ENCODE results near the gene M1AP. TPM values are rescaled to one million over a fixed set of nuclear protein-coding genes. Genes with fewer than 3 reads are reported as not detected.

M1AP gene
- total and polyA plus RNA-seq, 2 of the 4 experiments (the other 2 are of a cell fraction) = 0.03 TPM; not detected in 1

DNA sequence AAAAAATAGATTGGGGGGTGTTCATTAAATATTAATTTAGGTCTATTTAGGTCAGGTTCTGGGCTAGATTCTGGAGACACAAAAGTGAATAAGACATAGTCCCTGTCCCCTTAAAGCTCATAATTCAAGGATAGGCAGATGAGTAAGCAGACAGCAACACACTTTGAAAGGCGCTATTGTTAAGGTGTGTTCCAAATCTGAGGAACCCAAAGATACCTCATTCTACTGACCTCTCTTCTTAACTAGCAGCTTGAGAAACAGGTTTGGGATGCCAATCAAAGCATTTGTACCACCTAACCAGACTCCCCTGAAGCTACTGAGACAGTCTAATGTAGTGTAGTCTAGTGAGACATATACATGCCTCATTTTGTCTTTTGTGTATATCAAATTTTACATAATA lies 40.8 kb upstream of the M1AP start:
- Histone ChIP-seq H3K27ac (ENCODE audit: insufficient read depth, low read length) (no peak overlapping the region), H3K4me2 (ENCODE audit: low read depth, low read length) (no peak overlapping the region), H4K5ac (ENCODE audit: low read depth, low read length) (no peak overlapping the region), H4K8ac (ENCODE audit: low read depth in 2 of 2, low read length in 2 of 2) (no peak overlapping the region), H3K79me1 (ENCODE audit: low read depth in 1 of 2, low read length in 2 of 2) (no peaks in the 10 kb centered on the region), H2AK9ac (replicated peaks; ENCODE audit: low read depth, low read length, poor library complexity) (no peak overlapping the region), H3K9me1 (ENCODE audit: insufficient read depth, low read length) (no peaks in the 10 kb centered on the region; the same call in 1 of the 2 replicates), H2BK5ac (ENCODE audit: low read depth, low read length, poor library complexity, severe bottlenecking) (no peak overlapping the region), H3K23ac (ENCODE audit: low read depth, low read length) (no peak overlapping the region), H4K91ac (ENCODE audit: insufficient read depth, low read depth, low read length) (no peak overlapping the region), H3K9me3 (ENCODE audit: control insufficient read depth, insufficient read depth, low read length) (no peaks in the 10 kb centered on the region), H3K36me3 (ENCODE audit: control insufficient read depth, insufficient read depth, low read length) (no peaks in the 10 kb centered on the region), H2AFZ (replicated peaks; ENCODE audit: low read length, poor library complexity) (no peak overlapping the region), H2BK20ac (ENCODE audit: low read depth, low read length) (no peak overlapping the region), H3K14ac (replicated peaks; ENCODE audit: low read depth, low read length) (no peak overlapping the region), H3K18ac (ENCODE audit: low read depth, low read length) (no peak overlapping the region), H3K4me3 (ENCODE audit: insufficient read depth, low read depth, low read length) (no peak overlapping the region), H3K9ac (ENCODE audit: low read depth, low read length) (no peak overlapping the region), H2BK120ac (ENCODE audit: low read depth, low read length) (no peak overlapping the region), H4K20me1 (ENCODE audit: insufficient read depth, low read length) (no peaks in the 10 kb centered on the region), H2AK5ac (ENCODE audit: low read depth, low read length) (no peak overlapping the region), H3K27me3 (ENCODE audit: control insufficient read depth, insufficient read depth, low read length) (peaks cover 4% of the 10 kb centered on the region; the same call in 1 of the 2 replicates), H3K56ac (ENCODE audit: extremely low read depth, insufficient read depth, low read length) (no peak overlapping the region), H3K4me1 (ENCODE audit: control insufficient read depth, insufficient read depth, low read length) (peaks cover 9% of the 10 kb centered on the region; the same call in 1 of the 2 replicates), H3K4ac (ENCODE audit: low read depth, low read length) (no peak overlapping the region), H2BK15ac (ENCODE audit: low read depth, low read length) (no peak overlapping the region)
- CTCF ChIA-PET = no interaction called here
- dilution Hi-C loops (cut with HindIII; ENCODE audit: low sequenced_read_pairs, unreplicated experiment) (no loop called here), intact Hi-C loops (cut with micrococcal nuclease) (no loop called here), in situ Hi-C loops (cut with MboI; ENCODE audit: low sequenced_read_pairs) (loop anchor here (25.0 kb wide), 2 partner anchors 723 to 923 kb away; no protein-coding TSS in a partner anchor)
- ATAC-seq (ENCODE audit: low read depth) (no peak), DNase-seq (no peak)
- no CpG with 5 or more reads among the region's 1 CpG for WGBS, 2 experiments (ENCODE audit: extremely low coverage in 2 of 2, insufficient read length in 1 of 2)
- BruUV-seq (replicated peaks) = no TSS peak
- POLR2A ChIA-PET (ENCODE audit: unreplicated experiment) = no interaction called here
- TF ChIP-seq, protein P1, sequence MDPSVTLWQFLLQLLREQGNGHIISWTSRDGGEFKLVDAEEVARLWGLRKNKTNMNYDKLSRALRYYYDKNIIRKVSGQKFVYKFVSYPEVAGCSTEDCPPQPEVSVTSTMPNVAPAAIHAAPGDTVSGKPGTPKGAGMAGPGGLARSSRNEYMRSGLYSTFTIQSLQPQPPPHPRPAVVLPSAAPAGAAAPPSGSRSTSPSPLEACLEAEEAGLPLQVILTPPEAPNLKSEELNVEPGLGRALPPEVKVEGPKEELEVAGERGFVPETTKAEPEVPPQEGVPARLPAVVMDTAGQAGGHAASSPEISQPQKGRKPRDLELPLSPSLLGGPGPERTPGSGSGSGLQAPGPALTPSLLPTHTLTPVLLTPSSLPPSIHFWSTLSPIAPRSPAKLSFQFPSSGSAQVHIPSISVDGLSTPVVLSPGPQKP (IDR thresholded peaks at IDR 0.05; ENCODE audit: borderline replicate concordance, low read depth, low read length) = no peak
- TF ChIP-seq MAZ (IDR thresholded peaks at IDR 0.05; ENCODE audit: borderline replicate concordance, low read depth, low read length) (no peak), RCOR1 (IDR thresholded peaks at IDR 0.05; ENCODE audit: insufficient replicate concordance, low read length) (no peak), CEBPB (IDR thresholded peaks at IDR 0.05; ENCODE audit: low read depth, low read length) (no peak), POLR2A (IDR thresholded peaks at IDR 0.05; ENCODE audit: low read depth, low read length) (no peak), BHLHE40 (IDR thresholded peaks at IDR 0.05; ENCODE audit: low read depth, low read length) (no peak), SMC3 (IDR thresholded peaks at IDR 0.05; ENCODE audit: low read depth, low read length) (no peak), CHD1 (IDR thresholded peaks at IDR 0.05; ENCODE audit: low read depth, low read length) (no peak), MXI1 (IDR thresholded peaks at IDR 0.05; ENCODE audit: borderline replicate concordance, low read depth, low read length) (no peak), MAFK (IDR thresholded peaks at IDR 0.05; ENCODE audit: low read depth, low read length) (no peak), NFE2L2 (IDR thresholded peaks at IDR 0.05; ENCODE audit: low read depth, low read length) (no peak), RFX5 (IDR thresholded peaks at IDR 0.05; ENCODE audit: low read depth, low read length) (no peak), RAD21 (IDR thresholded peaks at IDR 0.05; ENCODE audit: low read length) (no peak), FOS (IDR thresholded peaks at IDR 0.05; ENCODE audit: low read depth, low read length) (no peak)
- TF ChIP-seq, protein P2, sequence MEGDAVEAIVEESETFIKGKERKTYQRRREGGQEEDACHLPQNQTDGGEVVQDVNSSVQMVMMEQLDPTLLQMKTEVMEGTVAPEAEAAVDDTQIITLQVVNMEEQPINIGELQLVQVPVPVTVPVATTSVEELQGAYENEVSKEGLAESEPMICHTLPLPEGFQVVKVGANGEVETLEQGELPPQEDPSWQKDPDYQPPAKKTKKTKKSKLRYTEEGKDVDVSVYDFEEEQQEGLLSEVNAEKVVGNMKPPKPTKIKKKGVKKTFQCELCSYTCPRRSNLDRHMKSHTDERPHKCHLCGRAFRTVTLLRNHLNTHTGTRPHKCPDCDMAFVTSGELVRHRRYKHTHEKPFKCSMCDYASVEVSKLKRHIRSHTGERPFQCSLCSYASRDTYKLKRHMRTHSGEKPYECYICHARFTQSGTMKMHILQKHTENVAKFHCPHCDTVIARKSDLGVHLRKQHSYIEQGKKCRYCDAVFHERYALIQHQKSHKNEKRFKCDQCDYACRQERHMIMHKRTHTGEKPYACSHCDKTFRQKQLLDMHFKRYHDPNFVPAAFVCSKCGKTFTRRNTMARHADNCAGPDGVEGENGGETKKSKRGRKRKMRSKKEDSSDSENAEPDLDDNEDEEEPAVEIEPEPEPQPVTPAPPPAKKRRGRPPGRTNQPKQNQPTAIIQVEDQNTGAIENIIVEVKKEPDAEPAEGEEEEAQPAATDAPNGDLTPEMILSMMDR (conservative IDR thresholded peaks at IDR 0.05; ENCODE audit: low read depth, low read length) = no peak
